HepG2 (cell line): ENCODE measurements around the gene CRYGS. TPM values are rescaled to one million over a fixed set of nuclear protein-coding genes. Genes with fewer than 3 reads are reported as not detected.
A peak's percentile ranks its signal among the peaks of the same experiment; 100 is the strongest.

Experiments used
- ARNT2 ChIP-seq: sonication (generic); formaldehyde crosslinking; IDR thresholded peaks from 2 replicates; pipeline ENCODE4 v1.8.0; 2022; ENCODE audit warnings: mild to moderate bottlenecking, low read depth, missing genetic modification reagents, moderate library complexity
- BRF2 ChIP-seq: sonication (generic); formaldehyde crosslinking; IDR thresholded peaks from 2 replicates; pipeline ENCODE4 v1.8.1; 2022; ENCODE audit warnings: mild to moderate bottlenecking, missing genetic modification reagents
- EEA1 ChIP-seq: sonication (generic); formaldehyde crosslinking; IDR thresholded peaks from 2 replicates; pipeline ENCODE4 v1.5.1; 2020; ENCODE audit warnings: mild to moderate bottlenecking, missing genetic modification reagents, borderline replicate concordance
- EP300 ChIP-seq, 3 experiments: sonication (generic) in 1 of 3; formaldehyde crosslinking in 1 of 3; IDR thresholded peaks; 2 replicates each; pipeline versions ENCODE4 v1.5.1 to v1.6.1; 2011 to 2020; ENCODE audit warnings: low read depth in 2 of 3, low read length in 2 of 3, borderline replicate concordance in 1 of 3, improper control_type of control experiment in 1 of 3, mild to moderate bottlenecking in 1 of 3, missing genetic modification reagents in 1 of 3, moderate library complexity in 1 of 3
- GFI1 ChIP-seq: sonication (generic); formaldehyde crosslinking; IDR thresholded peaks from 2 replicates; pipeline ENCODE4 v1.5.0; 2020; ENCODE audit warnings: missing genetic modification reagents, mild to moderate bottlenecking, borderline replicate concordance
- HES4 ChIP-seq: sonication (generic); formaldehyde crosslinking; IDR thresholded peaks from 2 replicates; pipeline ENCODE4 v1.9.0; 2021; ENCODE audit warnings: mild to moderate bottlenecking, missing genetic modification reagents, borderline replicate concordance
- HIVEP1 ChIP-seq: sonication (generic); formaldehyde crosslinking; IDR thresholded peaks from 2 replicates; pipeline ENCODE4 v1.4.0; 2020; ENCODE audit warnings: mild to moderate bottlenecking, missing genetic modification reagents
- ISL2 ChIP-seq: sonication (generic); formaldehyde crosslinking; IDR thresholded peaks from 2 replicates; pipeline ENCODE4 v1.5.0; 2020; ENCODE audit warnings: missing genetic modification reagents
- KAT8 ChIP-seq: IDR thresholded peaks from 2 replicates; pipeline ENCODE4 v1.6.1; 2016; ENCODE audit warnings: missing genetic modification reagents, missing compliant biosample characterization
- KLF16 ChIP-seq, 2 experiments: sonication (generic) in 1 of 2; formaldehyde crosslinking in 1 of 2; IDR thresholded peaks; 2 replicates each; pipeline versions ENCODE4 v1.6.1 to v1.8.0; 2016 to 2023; ENCODE audit warnings: missing genetic modification reagents in 2 of 2, missing compliant biosample characterization in 1 of 2
- SNAPC2 ChIP-seq: sonication (generic); formaldehyde crosslinking; IDR thresholded peaks from 2 replicates; pipeline ENCODE4 v1.8.1; 2022; ENCODE audit warnings: mild to moderate bottlenecking, missing genetic modification reagents
- SP4 ChIP-seq: sonication (generic); formaldehyde crosslinking; IDR thresholded peaks from 2 replicates; pipeline ENCODE4 v1.8.1; 2023; ENCODE audit warnings: mild to moderate bottlenecking, missing genetic modification reagents
- TARDBP ChIP-seq: sonication (generic); formaldehyde crosslinking; IDR thresholded peaks from 2 replicates; pipeline ENCODE4 v1.8.0; 2022; ENCODE audit warnings: mild to moderate bottlenecking, missing genetic modification reagents
- TOE1 ChIP-seq: sonication (generic); formaldehyde crosslinking; IDR thresholded peaks from 2 replicates; pipeline ENCODE4 v1.4.0; 2020; ENCODE audit warnings: mild to moderate bottlenecking, missing genetic modification reagents
- ZNF530 ChIP-seq: sonication (generic); formaldehyde crosslinking; IDR thresholded peaks from 2 replicates; pipeline ENCODE4 v1.5.0; 2020; ENCODE audit warnings: low read depth, mild to moderate bottlenecking, missing genetic modification reagents
- ZNF567 ChIP-seq: sonication (generic); formaldehyde crosslinking; IDR thresholded peaks from 2 replicates; pipeline ENCODE4 v1.8.1; 2023; ENCODE audit warnings: mild to moderate bottlenecking, missing genetic modification reagents, borderline replicate concordance
- ZNF570 ChIP-seq: sonication (generic); formaldehyde crosslinking; IDR thresholded peaks from 2 replicates; pipeline ENCODE4 v1.4.0; 2020; ENCODE audit warnings: mild to moderate bottlenecking, missing genetic modification reagents, borderline replicate concordance
- ZNF749 ChIP-seq: sonication (generic); formaldehyde crosslinking; IDR thresholded peaks from 2 replicates; pipeline ENCODE4 v1.8.0; 2022; ENCODE audit warnings: mild to moderate bottlenecking, missing genetic modification reagents, moderate library complexity, borderline replicate concordance
- ZSCAN20 ChIP-seq: sonication (generic); formaldehyde crosslinking; IDR thresholded peaks from 2 replicates; pipeline ENCODE4 v1.4.0; 2020; ENCODE audit warnings: missing genetic modification reagents, mild to moderate bottlenecking, borderline replicate concordance
- polyA plus RNA-seq, 8 experiments: library from polyadenylated mRNA; depleted of rRNA in 3 of 8; stranded (reverse) in 7 of 8; unstranded in 1 of 8; fragments of >200 nt; fragmentation: Illumina TruSeq in 4 of 8; extraction: Trizol in 4 of 8; gene quantifications; 2 replicates each; pipeline versions ENCODE4 v1.2.1 to v1.2.3, GENCODE V29; 2011 to 2016; ENCODE audit warnings: low read depth in 4 of 8, missing spikeins in 1 of 8, mixed read lengths in 1 of 8; ENCODE audit not compliant: insufficient read depth in 1 of 8
- total RNA-seq, 5 experiments: library from RNA; depleted of rRNA; stranded (reverse); fragments of >200 nt; fragmentation: Illumina TruSeq; extraction: Trizol; gene quantifications; 2 replicates each; pipeline ENCODE4 v1.2.3, GENCODE V29; 2016; ENCODE audit warnings: low read depth in 1 of 5
- TF ChIP-seq, protein P1 (sequence below), 2 experiments: sonication (generic) in 1 of 2; formaldehyde crosslinking in 1 of 2; IDR thresholded peaks; 2 replicates each; pipeline versions ENCODE4 v1.4.0 to v1.6.1; 2016 to 2020; ENCODE audit warnings: borderline replicate concordance in 1 of 2, low read depth in 1 of 2, mild to moderate bottlenecking in 1 of 2, missing genetic modification reagents in 1 of 2
- TF ChIP-seq, protein P2 (sequence below): sonication (generic); formaldehyde crosslinking; IDR thresholded peaks from 2 replicates; pipeline ENCODE4 v1.5.1; 2020; ENCODE audit warnings: missing genetic modification reagents, mild to moderate bottlenecking, borderline replicate concordance

CRYGS gene
- total and polyA plus RNA-seq, 2 of the 13 experiments (the other 11 are each of a cell fraction or from before 2014, with no cell fraction given), result 2.1 to 6.7 TPM

DNA sequence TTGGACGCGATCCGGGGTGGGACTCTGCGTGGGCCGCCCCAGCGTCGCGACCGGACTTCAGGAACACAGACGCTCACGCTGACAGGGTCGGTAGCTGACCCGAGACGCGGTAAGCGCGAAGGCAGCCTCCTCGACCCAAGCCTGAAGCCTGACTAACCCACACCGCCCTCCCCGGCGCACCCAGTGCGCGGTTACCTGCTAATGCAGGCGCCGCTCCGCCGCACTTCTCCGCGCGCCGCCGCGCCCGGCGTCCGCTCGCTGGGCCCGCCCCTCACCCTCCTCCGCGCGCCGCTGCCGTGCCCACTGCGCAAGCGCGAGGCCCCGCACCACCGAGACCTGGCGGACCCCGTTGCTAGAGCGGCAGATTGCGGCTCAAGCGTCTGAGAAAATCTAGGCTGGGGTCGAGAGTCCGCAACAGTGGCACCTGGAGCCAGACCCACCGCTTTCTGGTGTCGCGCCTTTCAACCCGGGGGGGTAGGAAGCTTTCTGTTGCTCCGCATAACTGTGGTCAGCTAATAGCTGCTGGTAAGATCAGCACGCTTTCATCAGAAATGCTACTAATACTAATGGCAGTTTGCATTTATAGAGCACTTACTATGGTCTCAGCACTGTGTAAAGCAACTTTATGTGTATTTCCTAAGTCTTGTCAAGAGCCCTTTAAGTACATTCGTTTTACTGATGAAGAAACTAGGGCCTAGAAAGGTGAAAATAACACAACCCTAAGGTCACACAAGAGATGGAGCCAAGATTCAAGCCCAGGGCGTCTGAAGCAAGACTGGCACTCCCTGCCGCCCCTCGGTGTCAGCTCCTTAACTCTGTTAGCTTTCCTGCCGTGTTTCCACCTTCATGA is 23.1 kb upstream of the CRYGS start, which contains the start of gene TBCCD1 (continued):
- TF ChIP-seq, protein P1, sequence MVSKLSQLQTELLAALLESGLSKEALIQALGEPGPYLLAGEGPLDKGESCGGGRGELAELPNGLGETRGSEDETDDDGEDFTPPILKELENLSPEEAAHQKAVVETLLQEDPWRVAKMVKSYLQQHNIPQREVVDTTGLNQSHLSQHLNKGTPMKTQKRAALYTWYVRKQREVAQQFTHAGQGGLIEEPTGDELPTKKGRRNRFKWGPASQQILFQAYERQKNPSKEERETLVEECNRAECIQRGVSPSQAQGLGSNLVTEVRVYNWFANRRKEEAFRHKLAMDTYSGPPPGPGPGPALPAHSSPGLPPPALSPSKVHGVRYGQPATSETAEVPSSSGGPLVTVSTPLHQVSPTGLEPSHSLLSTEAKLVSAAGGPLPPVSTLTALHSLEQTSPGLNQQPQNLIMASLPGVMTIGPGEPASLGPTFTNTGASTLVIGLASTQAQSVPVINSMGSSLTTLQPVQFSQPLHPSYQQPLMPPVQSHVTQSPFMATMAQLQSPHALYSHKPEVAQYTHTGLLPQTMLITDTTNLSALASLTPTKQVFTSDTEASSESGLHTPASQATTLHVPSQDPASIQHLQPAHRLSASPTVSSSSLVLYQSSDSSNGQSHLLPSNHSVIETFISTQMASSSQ (IDR thresholded peaks at IDR 0.05; ENCODE audit: low read depth), result no peak
- TF ChIP-seq, protein P1 (CRISPR knock-in tag; IDR thresholded peaks at IDR 0.05; ENCODE audit: borderline replicate concordance), result peak; percentile 74
- peak; percentile 48; the same call in 1 of the 2 replicates for TF ChIP-seq GFI1 (CRISPR knock-in tag)
- peak in 1 of 2 experiments; percentile 51; a peak in 1 of 4 replicates for TF ChIP-seq KLF16 (CRISPR knock-in tag; IDR thresholded peaks at IDR 0.05)
- 0 out of 2 replicates have a peak, but pooled peaks have one; percentile 3 for TF ChIP-seq ISL2 (CRISPR knock-in tag)
- TF ChIP-seq ZNF567 (CRISPR knock-in tag), result 0 out of 2 replicates have a peak, but pooled peaks have one; percentile 54
- peak; percentile 92 for TF ChIP-seq KAT8 (CRISPR knock-in tag)
- peak; percentile 86; the same call in 1 of the 2 replicates for TF ChIP-seq ARNT2
- 0 out of 2 replicates have a peak, but pooled peaks have one; percentile 62 for TF ChIP-seq ZNF570
- no peak for TF ChIP-seq HES4 (CRISPR knock-in tag)
- 0 out of 2 replicates have a peak, but pooled peaks have one; percentile 78 for TF ChIP-seq SP4
- TF ChIP-seq EEA1 (CRISPR knock-in tag), result peak; percentile 68; the same call in 1 of the 2 replicates
- TF ChIP-seq BRF2, result peak; percentile 91; the same call in 1 of the 2 replicates
- TF ChIP-seq TOE1 (CRISPR knock-in tag), result peak; percentile 91
- TF ChIP-seq SNAPC2, result peak; percentile 90
- peak; percentile 48 to 77; a peak in 3 of 4 replicates for TF ChIP-seq EP300 (IDR thresholded peaks at IDR 0.05; ENCODE audit: low read depth in 2 of 2, low read length in 2 of 2)
- TF ChIP-seq EP300 (CRISPR knock-in tag; IDR thresholded peaks at IDR 0.05; ENCODE audit: borderline replicate concordance), result no peak
- peak; percentile 70; the same call in 1 of the 2 replicates for TF ChIP-seq ZNF749 (CRISPR knock-in tag)
- TF ChIP-seq HIVEP1 (CRISPR knock-in tag), result peak; percentile 62; the same call in 1 of the 2 replicates
- TF ChIP-seq ZSCAN20 (CRISPR knock-in tag), result 0 out of 2 replicates have a peak, but pooled peaks have one; percentile 46
- TF ChIP-seq, protein P2, sequence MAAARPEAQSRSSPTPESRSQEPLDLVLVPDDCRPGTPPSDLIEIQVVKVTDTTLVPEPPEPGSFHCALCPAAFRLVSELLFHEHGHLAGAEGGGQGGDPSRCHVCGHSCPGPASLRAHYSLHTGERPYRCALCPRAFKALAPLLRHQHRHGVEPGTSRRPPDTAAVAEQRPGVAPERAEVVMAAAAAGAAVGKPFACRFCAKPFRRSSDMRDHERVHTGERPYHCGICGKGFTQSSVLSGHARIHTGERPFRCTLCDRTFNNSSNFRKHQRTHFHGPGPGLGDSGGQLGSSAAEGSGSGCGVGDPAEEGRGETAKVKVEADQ (CRISPR knock-in tag), result peak; percentile 71; the same call in 1 of the 2 replicates
- peak; percentile 53; the same call in 1 of the 2 replicates for TF ChIP-seq TARDBP (CRISPR knock-in tag)
- no peak for TF ChIP-seq ZNF530 (CRISPR knock-in tag)
